Suprapubic skin (tissue), 4 donors: Measurements from ENCODE around the gene LYPD6B. TPM values are rescaled to one million over a fixed set of nuclear protein-coding genes. Genes with fewer than 3 reads are reported as not detected.

Source experiments
- DNase-seq, 2 donors: peaks; one replicate each; pipeline ENCODE4 v3.0.0-alpha.2; 2019; ENCODE audit warnings: low spot score in 2 of 2
- H3K27ac ChIP-seq: fragments of 200-600 bp; sonication (generic); one replicate; pipeline ENCODE4 v1.5.1; 2019
- H3K27me3 ChIP-seq: fragments of 200-600 bp; sonication (generic); one replicate; pipeline ENCODE4 v1.5.1; 2019
- H3K36me3 ChIP-seq: fragments of 200-600 bp; sonication (generic); one replicate; pipeline ENCODE4 v1.5.1; 2019
- H3K4me1 ChIP-seq: fragments of 200-600 bp; sonication (generic); one replicate; pipeline ENCODE4 v1.5.1; 2019
- H3K4me3 ChIP-seq: fragments of 200-600 bp; sonication (generic); one replicate; pipeline ENCODE4 v1.5.1; 2019; ENCODE audit warnings: mild to moderate bottlenecking
- H3K9me3 ChIP-seq: fragments of 200-600 bp; sonication (generic); one replicate; pipeline ENCODE4 v1.5.1; 2019
- CTCF ChIP-seq, 2 donors: fragments of 200-600 bp in 1 of 2; fragments of 450-650 bp in 1 of 2; sonication (generic) in 1 of 2; IDR thresholded peaks; one replicate each; pipeline ENCODE4 v1.5.1; 2016 to 2019; ENCODE audit warnings: antibody characterized with exemption in 2 of 2, mild to moderate bottlenecking in 1 of 2, moderate library complexity in 1 of 2
- EP300 ChIP-seq: sonication (generic); formaldehyde crosslinking; IDR thresholded peaks from one replicate; pipeline ENCODE4 v1.6.1; 2017; ENCODE audit warnings: antibody characterized with exemption
- POLR2A ChIP-seq, 2 donors: fragments of 450-650 bp; IDR thresholded peaks; one replicate each; pipeline ENCODE4 v1.6.1; 2017; ENCODE audit warnings: antibody characterized with exemption in 2 of 2, mild to moderate bottlenecking in 2 of 2, moderate library complexity in 2 of 2
- POLR2AphosphoS5 ChIP-seq, 3 donors: sonication (generic); formaldehyde crosslinking; IDR thresholded peaks; one replicate each; pipeline ENCODE4 v1.6.1; 2017; ENCODE audit warnings: antibody characterized with exemption in 3 of 3
- WGBS: methylation state at CpG from one replicate; pipeline ENCODE4 v1.1.5; 2018; 5-methylcytosine and 5-hydroxymethylcytosine counted together
- total RNA-seq, 4 donors: library from RNA; depleted of rRNA; stranded (reverse); fragments of >200 nt; gene quantifications; one replicate each; pipeline ENCODE4 v1.1.0, GENCODE V29; 2016

Gene LYPD6B
- total RNA-seq, 4 donors from 2014 or later = 83.7 to 129 (median 97.7) TPM

GRCh38 chr2:149006883-149007543, 31.5 kb upstream of the LYPD6B start:
- Histone ChIP-seq H3K27me3 (no peaks in the 10 kb centered on the region), H3K9me3 (no peaks in the 10 kb centered on the region), H3K27ac (no peak overlapping the region), H3K36me3 (no peaks in the 10 kb centered on the region), H3K4me3 (no peak overlapping the region), H3K4me1 (peaks cover 35% of the 10 kb centered on the region)
- TF ChIP-seq EP300 = no peak
- no peak for TF ChIP-seq POLR2AphosphoS5 (IDR thresholded peaks at IDR 0.05)
- TF ChIP-seq CTCF (IDR thresholded peaks at IDR 0.05) = no peak
- TF ChIP-seq POLR2A (IDR thresholded peaks at IDR 0.05) = no peak
- no peak for DNase-seq
- WGBS = 48% methylated on average over 4 of the region's 4 CpGs

- no peak for DNase-seq
- Histone ChIP-seq H3K27ac (no peak overlapping the region), H3K36me3 (no peaks in the 10 kb centered on the region), H3K4me3 (no peak overlapping the region), H3K9me3 (no peaks in the 10 kb centered on the region), H3K27me3 (no peaks in the 10 kb centered on the region), H3K4me1 (peaks cover 35% of the 10 kb centered on the region)
- WGBS = 83% methylated on average over 7 of the region's 7 CpGs
- TF ChIP-seq POLR2AphosphoS5 (IDR thresholded peaks at IDR 0.05) = no peak
- TF ChIP-seq POLR2A (IDR thresholded peaks at IDR 0.05) = no peak
- TF ChIP-seq EP300 = no peak
- no peak for TF ChIP-seq CTCF (IDR thresholded peaks at IDR 0.05)
These were observed 30.1 kb upstream of the LYPD6B start for GRCh38 chr2:149008381-149008780.

- TF ChIP-seq POLR2A (IDR thresholded peaks at IDR 0.05) (no peak), CTCF (IDR thresholded peaks at IDR 0.05) (no peak), EP300 (no peak), POLR2AphosphoS5 (IDR thresholded peaks at IDR 0.05) (no peak)
- Histone ChIP-seq H3K4me3 (no peak overlapping the region), H3K36me3 (no peaks in the 10 kb centered on the region), H3K9me3 (no peaks in the 10 kb centered on the region), H3K27ac (no peak overlapping the region), H3K4me1 (peaks cover 32% of the 10 kb centered on the region), H3K27me3 (no peaks in the 10 kb centered on the region)
- 95% methylated on average over 31 of the region's 31 CpGs for WGBS
- DNase-seq = no peak
These were observed 28.7 kb upstream of the LYPD6B start for GRCh38 chr2:149009576-149010461.

- Histone ChIP-seq H3K36me3 (no peaks in the 10 kb centered on the region), H3K9me3 (no peaks in the 10 kb centered on the region), H3K27ac (no peak overlapping the region), H3K27me3 (no peaks in the 10 kb centered on the region), H3K4me1 (peaks cover 11% of the 10 kb centered on the region), H3K4me3 (no peak overlapping the region)
- 67% methylated on average over 9 of the region's 9 CpGs for WGBS
- TF ChIP-seq EP300 (no peak), CTCF (IDR thresholded peaks at IDR 0.05) (no peak), POLR2A (IDR thresholded peaks at IDR 0.05) (no peak), POLR2AphosphoS5 (IDR thresholded peaks at IDR 0.05) (no peak)
- no peak for DNase-seq
These were observed 26.0 kb upstream of the LYPD6B start for GRCh38 chr2:149012545-149012944.

GRCh38 chr2:149015501-149015900, 23.0 kb upstream of the LYPD6B start:
- WGBS = 82% methylated on average over 1 of the region's 1 CpG
- Histone ChIP-seq H3K27ac (no peak overlapping the region), H3K27me3 (no peaks in the 10 kb centered on the region), H3K4me3 (no peak overlapping the region), H3K4me1 (peaks cover 10% of the 10 kb centered on the region), H3K36me3 (no peaks in the 10 kb centered on the region), H3K9me3 (no peaks in the 10 kb centered on the region)
- no peak for DNase-seq
- TF ChIP-seq CTCF (IDR thresholded peaks at IDR 0.05) (no peak), EP300 (no peak), POLR2AphosphoS5 (IDR thresholded peaks at IDR 0.05) (no peak), POLR2A (IDR thresholded peaks at IDR 0.05) (no peak)
